Measurements from ENCODE around the gene CYBRD1. TPM values are rescaled to one million over a fixed set of nuclear protein-coding genes. Genes with fewer than 3 reads are reported as not detected.

Gene CYBRD1
- polyA plus RNA-seq, 1 donor (not counting 4 experiments of a cell fraction or from before 2014, with no cell fraction given) = 72.7 TPM

- H3K27ac ChIP-seq (ENCODE audit: control insufficient read depth, insufficient read depth, low read length) = no peak overlapping the region
- H3K4me2 ChIP-seq (ENCODE audit: control insufficient read depth, extremely low read depth, insufficient read depth, low read depth, low read length) = no peak overlapping the region
- no peak overlapping the region for H3K9ac ChIP-seq (ENCODE audit: control insufficient read depth, extremely low read depth, insufficient read depth, low read length)
- H3K4me3 ChIP-seq (ENCODE audit: control insufficient read depth in 2 of 3, extremely low read depth in 1 of 3, insufficient read depth in 2 of 3, low read depth in 1 of 3, low read length in 3 of 3) = no peak overlapping the region
- no peaks in the 10 kb centered on the region for H3K9me1 ChIP-seq (ENCODE audit: control insufficient read depth, extremely low read depth, insufficient read depth, low read length)
- no peaks in the 10 kb centered on the region for H3K27me3 ChIP-seq (ENCODE audit: control insufficient read depth, extremely low read depth, insufficient read depth, low read length)
- dilution Hi-C loops (cut with MboI; ENCODE audit: extremely low pct_ligation_motif_present, low sequenced_read_pairs) = no loop called here
- DNase-seq (ENCODE audit: low read depth, low spot score) (no peak), FAIRE-seq (no peak)
- TF ChIP-seq EZH2 (IDR thresholded peaks at IDR 0.05; ENCODE audit: low read length) = no peak
- TF ChIP-seq, protein P1, sequence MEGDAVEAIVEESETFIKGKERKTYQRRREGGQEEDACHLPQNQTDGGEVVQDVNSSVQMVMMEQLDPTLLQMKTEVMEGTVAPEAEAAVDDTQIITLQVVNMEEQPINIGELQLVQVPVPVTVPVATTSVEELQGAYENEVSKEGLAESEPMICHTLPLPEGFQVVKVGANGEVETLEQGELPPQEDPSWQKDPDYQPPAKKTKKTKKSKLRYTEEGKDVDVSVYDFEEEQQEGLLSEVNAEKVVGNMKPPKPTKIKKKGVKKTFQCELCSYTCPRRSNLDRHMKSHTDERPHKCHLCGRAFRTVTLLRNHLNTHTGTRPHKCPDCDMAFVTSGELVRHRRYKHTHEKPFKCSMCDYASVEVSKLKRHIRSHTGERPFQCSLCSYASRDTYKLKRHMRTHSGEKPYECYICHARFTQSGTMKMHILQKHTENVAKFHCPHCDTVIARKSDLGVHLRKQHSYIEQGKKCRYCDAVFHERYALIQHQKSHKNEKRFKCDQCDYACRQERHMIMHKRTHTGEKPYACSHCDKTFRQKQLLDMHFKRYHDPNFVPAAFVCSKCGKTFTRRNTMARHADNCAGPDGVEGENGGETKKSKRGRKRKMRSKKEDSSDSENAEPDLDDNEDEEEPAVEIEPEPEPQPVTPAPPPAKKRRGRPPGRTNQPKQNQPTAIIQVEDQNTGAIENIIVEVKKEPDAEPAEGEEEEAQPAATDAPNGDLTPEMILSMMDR (optimal IDR thresholded peaks at IDR 0.05 in 1 of 3, IDR thresholded peaks at IDR 0.05 in 1 of 3, conservative IDR thresholded peaks at IDR 0.05 in 1 of 3; ENCODE audit: extremely low read depth in 1 of 3, insufficient read depth in 2 of 3, low read length in 3 of 3) = no peak
- H3K4me1 ChIP-seq (ENCODE audit: control insufficient read depth, extremely low read depth, insufficient read depth, low read length) = no peaks in the 10 kb centered on the region
- H2AFZ ChIP-seq (ENCODE audit: control insufficient read depth, low read length) = peak overlapping the region; percentile 16
- no peaks in the 10 kb centered on the region for H3K9me3 ChIP-seq (ENCODE audit: control insufficient read depth, low read depth, low read length)
- no peaks in the 10 kb centered on the region for H3K36me3 ChIP-seq (ENCODE audit: control insufficient read depth in 2 of 2, extremely low read depth in 1 of 2, insufficient read depth in 2 of 2, low read length in 2 of 2)
- no peaks in the 10 kb centered on the region for H4K20me1 ChIP-seq (ENCODE audit: control insufficient read depth, extremely low read depth, insufficient read depth, low read length)
- H3K79me2 ChIP-seq (ENCODE audit: control insufficient read depth, insufficient read depth, low read length) = no peaks in the 10 kb centered on the region
These were observed 8.5 kb upstream of the CYBRD1 start for GRCh38 chr2:171513719-171514160.

GRCh38 chr2:171514908-171515582 is 7.2 kb upstream of the CYBRD1 start:
- Histone ChIP-seq H3K9me1 (ENCODE audit: control insufficient read depth, extremely low read depth, insufficient read depth, low read length) (no peaks in the 10 kb centered on the region), H3K4me1 (ENCODE audit: control insufficient read depth, extremely low read depth, insufficient read depth, low read length) (no peaks in the 10 kb centered on the region), H3K9me3 (ENCODE audit: control insufficient read depth, low read depth, low read length) (no peaks in the 10 kb centered on the region), H4K20me1 (ENCODE audit: control insufficient read depth, extremely low read depth, insufficient read depth, low read length) (no peaks in the 10 kb centered on the region), H3K4me3 (ENCODE audit: control insufficient read depth in 2 of 3, extremely low read depth in 1 of 3, insufficient read depth in 2 of 3, low read depth in 1 of 3, low read length in 3 of 3) (no peak overlapping the region), H3K27me3 (ENCODE audit: control insufficient read depth, extremely low read depth, insufficient read depth, low read length) (no peaks in the 10 kb centered on the region), H3K4me2 (ENCODE audit: control insufficient read depth, extremely low read depth, insufficient read depth, low read depth, low read length) (no peak overlapping the region), H3K79me2 (ENCODE audit: control insufficient read depth, insufficient read depth, low read length) (no peaks in the 10 kb centered on the region), H3K9ac (ENCODE audit: control insufficient read depth, extremely low read depth, insufficient read depth, low read length) (no peak overlapping the region), H2AFZ (ENCODE audit: control insufficient read depth, low read length) (no peak overlapping the region), H3K27ac (ENCODE audit: control insufficient read depth, insufficient read depth, low read length) (no peak overlapping the region), H3K36me3 (ENCODE audit: control insufficient read depth in 2 of 2, extremely low read depth in 1 of 2, insufficient read depth in 2 of 2, low read length in 2 of 2) (no peaks in the 10 kb centered on the region)
- FAIRE-seq = no peak
- dilution Hi-C loops (cut with MboI; ENCODE audit: extremely low pct_ligation_motif_present, low sequenced_read_pairs) = no loop called here
- no peak for TF ChIP-seq EZH2 (IDR thresholded peaks at IDR 0.05; ENCODE audit: low read length)
- TF ChIP-seq, protein P1 (optimal IDR thresholded peaks at IDR 0.05 in 1 of 3, IDR thresholded peaks at IDR 0.05 in 1 of 3, conservative IDR thresholded peaks at IDR 0.05 in 1 of 3; ENCODE audit: extremely low read depth in 1 of 3, insufficient read depth in 2 of 3, low read length in 3 of 3) = no peak
- DNase-seq (ENCODE audit: low read depth, low spot score) = no peak
